Measurements from ENCODE around the gene LCP2. TPM values are rescaled to one million over a fixed set of nuclear protein-coding genes. Genes with fewer than 3 reads are reported as not detected.

The LCP2 gene
- total and polyA plus RNA-seq, 2 of the 8 experiments (the other 6 are each of a cell fraction or from before 2014, with no cell fraction given), result 0.26 to 0.33 TPM

DNA sequence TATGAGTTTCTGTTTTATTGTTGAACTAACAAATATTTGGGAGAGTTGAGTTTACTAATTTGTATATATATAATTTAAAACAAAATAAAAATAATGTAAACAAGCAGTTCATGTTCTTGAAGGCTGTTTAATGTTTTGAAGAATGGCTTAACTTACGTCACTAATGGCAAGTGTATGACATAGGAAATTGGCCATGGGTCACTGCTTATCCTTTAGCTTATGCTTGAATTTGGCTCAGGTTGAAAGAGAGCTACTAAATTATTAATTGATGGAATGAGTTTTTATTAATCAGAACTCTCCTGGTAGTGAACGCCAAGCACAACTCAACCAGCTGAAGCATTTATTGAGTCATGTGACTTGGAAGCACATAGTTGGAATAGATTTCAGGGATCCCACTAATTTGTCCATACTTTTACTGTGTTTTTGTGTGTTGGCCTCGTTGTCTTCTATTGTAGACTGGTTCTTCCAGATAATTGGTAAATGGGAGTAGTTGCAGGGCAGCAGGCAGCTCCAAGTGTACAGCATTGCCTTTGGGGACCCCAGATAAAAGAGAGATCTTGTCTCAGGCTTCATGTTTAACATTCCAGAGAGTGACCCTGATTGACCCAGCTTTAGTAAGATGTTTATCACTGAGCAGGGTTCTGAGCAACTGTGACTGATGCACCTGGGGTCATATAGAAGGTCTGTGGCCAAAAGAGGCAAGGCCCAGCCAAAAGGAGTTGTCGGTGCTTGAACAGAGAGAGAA lies 51.3 kb downstream of the LCP2 start:
- H2BK120ac ChIP-seq (replicated peaks; ENCODE audit: low read depth, low read length), result no peak overlapping the region
- peaks cover 0 to 3% (median 0%) of the 10 kb centered on the region in 4 experiments; a peak in 1 of 7 replicates for H3K4me1 ChIP-seq (replicated peaks in 1 of 4; ENCODE audit: control insufficient read depth in 3 of 4, insufficient read depth in 4 of 4, low read length in 3 of 4)
- no peaks in the 10 kb centered on the region for H4K20me1 ChIP-seq (replicated peaks in 1 of 2; ENCODE audit: control insufficient read depth in 1 of 2, insufficient read depth in 2 of 2, low read length in 2 of 2)
- H4K8ac ChIP-seq (ENCODE audit: extremely low read depth, insufficient read depth, low read length), result no peak overlapping the region
- no peak overlapping the region for H2BK5ac ChIP-seq (ENCODE audit: low read depth, low read length)
- H3K4ac ChIP-seq (replicated peaks; ENCODE audit: insufficient read length, low read depth, low read length), result no peak overlapping the region
- H3K4me2 ChIP-seq (ENCODE audit: insufficient read depth in 1 of 2, low read depth in 2 of 2, low read length in 2 of 2), result no peak overlapping the region
- no peak overlapping the region for H2BK15ac ChIP-seq (ENCODE audit: low read length)
- no peak overlapping the region for H2AFZ ChIP-seq (ENCODE audit: low read length)
- no peaks in the 10 kb centered on the region for H3K79me2 ChIP-seq (ENCODE audit: control insufficient read depth in 1 of 2, insufficient read depth in 2 of 2, low read length in 2 of 2)
- H3K18ac ChIP-seq (ENCODE audit: extremely low read depth, low read length), result no peak overlapping the region
- 92% methylated on average over 4 of the region's 4 CpGs; no CpG with 5 or more reads in 1 of the 2 experiments for WGBS, 2 experiments (ENCODE audit: extremely low coverage in 1 of 2, insufficient coverage in 1 of 2, insufficient read length in 1 of 2, insufficient replicate concordance in 2 of 2, low coverage in 1 of 2, low lambda C conversion rate in 2 of 2, missing lambda C conversion rate in 1 of 2)
- H3K79me1 ChIP-seq (ENCODE audit: low read depth, low read length), result no peaks in the 10 kb centered on the region
- no peak overlapping the region for H4K91ac ChIP-seq (replicated peaks; ENCODE audit: insufficient read length, low read length)
- no peaks in the 10 kb centered on the region for H3K23me2 ChIP-seq (ENCODE audit: low read depth, low read length)
- no peak overlapping the region for H2BK12ac ChIP-seq (ENCODE audit: low read depth, low read length)
- no peak overlapping the region for H4K5ac ChIP-seq (ENCODE audit: insufficient read length, low read depth, low read length)
- peaks cover 2 to 13% of the 10 kb centered on the region in 2 experiments; a peak in 2 of 4 replicates for H3K9me3 ChIP-seq (ENCODE audit: insufficient read depth in 2 of 2, low read depth in 1 of 2, low read length in 1 of 2)
- DNase-seq (ENCODE audit: low read depth in 1 of 2, low spot score in 2 of 2), result no peak
- H3K23ac ChIP-seq (ENCODE audit: insufficient read length), result no peak overlapping the region
- CTCF ChIA-PET (ENCODE audit: partially characterized antibody), result interaction anchor here (0.6 to 2.9 kb wide), 18 partner anchors 14 to 669 kb away, joined by 3 to 14 read pairs (median 4); partner anchors contain the start of gene C5orf58
- H3K9ac ChIP-seq (replicated peaks in 1 of 4; ENCODE audit: extremely low read depth in 1 of 4, low read depth in 3 of 4, low read length in 3 of 4), result no peak overlapping the region
- H3K27ac ChIP-seq (ENCODE audit: low read depth, low read length), result no peak overlapping the region
- no peak overlapping the region for H3K56ac ChIP-seq (replicated peaks; ENCODE audit: insufficient read length, low read depth, low read length)
- no peak overlapping the region for H2AK5ac ChIP-seq (ENCODE audit: low read depth, low read length)
- H3K14ac ChIP-seq (ENCODE audit: insufficient read length), result no peak overlapping the region
- POLR2A ChIA-PET (ENCODE audit: partially characterized antibody), result interaction anchor here (0.7 to 1.7 kb wide), 4 partner anchors 14 to 387 kb away, joined by 3 to 5 read pairs (median 3); partner anchors contain the start of gene C5orf58
- H3K27me3 ChIP-seq (replicated peaks in 1 of 4; ENCODE audit: control insufficient read depth in 3 of 4, extremely low read depth in 1 of 4, insufficient read depth in 3 of 4, low read length in 3 of 4), result no peaks in the 10 kb centered on the region
- no peak overlapping the region for H2BK20ac ChIP-seq (ENCODE audit: low read length)
- no peaks in the 10 kb centered on the region for H3K36me3 ChIP-seq (ENCODE audit: control insufficient read depth in 2 of 4, insufficient read depth in 4 of 4, low read length in 3 of 4)
- FAIRE-seq, result no peak
- H3K4me3 ChIP-seq (ENCODE audit: extremely low read depth in 1 of 4, insufficient read depth in 2 of 4, low read depth in 3 of 4, low read length in 4 of 4), result no peak overlapping the region
- TF ChIP-seq SRF (IDR thresholded peaks at IDR 0.05; ENCODE audit: low read depth, low read length) (no peak), KDM1A (IDR thresholded peaks at IDR 0.05; ENCODE audit: borderline replicate concordance, low read length) (no peak), CTBP2 (IDR thresholded peaks at IDR 0.05; ENCODE audit: borderline replicate concordance, insufficient read depth, insufficient read length, low read length) (no peak), JUND (IDR thresholded peaks at IDR 0.05; ENCODE audit: low read length) (no peak), JUN (IDR thresholded peaks at IDR 0.05; ENCODE audit: low read depth, low read length) (no peak), RBBP5 (IDR thresholded peaks at IDR 0.05; ENCODE audit: borderline replicate concordance, low read depth, low read length) (no peak), ZNF274 (IDR thresholded peaks at IDR 0.05; ENCODE audit: borderline replicate concordance, extremely low read depth, low read length) (no peak), BCL11A (IDR thresholded peaks at IDR 0.05; ENCODE audit: low read depth in 2 of 2, low read length in 2 of 2) (no peak), TAF7 (optimal IDR thresholded peaks at IDR 0.05; ENCODE audit: borderline replicate concordance, low read depth, low read length) (no peak), MAFK (IDR thresholded peaks at IDR 0.05; ENCODE audit: low read depth, low read length) (no peak)
- TF ChIP-seq, protein P1, sequence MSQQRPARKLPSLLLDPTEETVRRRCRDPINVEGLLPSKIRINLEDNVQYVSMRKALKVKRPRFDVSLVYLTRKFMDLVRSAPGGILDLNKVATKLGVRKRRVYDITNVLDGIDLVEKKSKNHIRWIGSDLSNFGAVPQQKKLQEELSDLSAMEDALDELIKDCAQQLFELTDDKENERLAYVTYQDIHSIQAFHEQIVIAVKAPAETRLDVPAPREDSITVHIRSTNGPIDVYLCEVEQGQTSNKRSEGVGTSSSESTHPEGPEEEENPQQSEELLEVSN (IDR thresholded peaks at IDR 0.05), result no peak

Measured in H1 (cell line).